PC-3 (cell line): ENCODE results near the gene PDF. TPM values are rescaled to one million over a fixed set of nuclear protein-coding genes. Genes with fewer than 3 reads are reported as not detected.
"Not testable (repeated sequence)": the region's sequence is repeated elsewhere in the genome, so short reads cannot be mapped to it uniquely, and the experiment has no call there.

Experiments
- ATAC-seq: fragments of 200-7000 bp; cut with Tn5 transposase; 2 replicates; pipeline ENCODE4 v1.9.1; 2020; ENCODE audit warnings: mild to moderate bottlenecking, moderate library complexity
- BruUV-seq: library from RNA; stranded (reverse); fragments of 400-500 nt; replicated peaks from 2 replicates; lab custom pipeline; 2021; lab: Mats Ljungman, UMichigan
- CTCF ChIA-PET: fragments of 300-600 bp; sonication (Branson Sonifier 250); formaldehyde crosslinking; loops from one replicate; lab custom pipeline; 2022; ENCODE audit warnings: antibody characterized with exemption; lab: Charles Lee
- POLR2A ChIA-PET: fragments of 300-600 bp; sonication (Branson Sonifier 250); formaldehyde crosslinking; loops from one replicate; lab custom pipeline; 2022; ENCODE audit warnings: antibody characterized with exemption; ENCODE audit not compliant: unreplicated experiment; lab: Charles Lee
- DNase-seq: peaks from one replicate; pipeline ENCODE4 v3.0.0-alpha.2; 2015
- H2AFZ ChIP-seq: fragments of 300-600 bp; sonication (generic); 2 replicates; pipeline ENCODE4 v1.6.0; 2016; ENCODE audit warnings: antibody characterized with exemption, low read length
- H3F3A ChIP-seq: fragments of 300-600 bp; sonication (generic); one replicate; pipeline ENCODE4 v1.6.0; 2017; ENCODE audit warnings: antibody characterized with exemption, low read length, control low read depth, mild to moderate bottlenecking; ENCODE audit not compliant: unreplicated experiment
- H3K27ac ChIP-seq: fragments of 300-600 bp; sonication (generic); 2 replicates; pipeline ENCODE4 v1.5.1; 2016; ENCODE audit warnings: mild to moderate bottlenecking, low read length
- H3K27me3 ChIP-seq: fragments of 300-600 bp; sonication (generic); 2 replicates; pipeline ENCODE4 v1.6.1; 2016; ENCODE audit warnings: low read length, mixed read lengths
- H3K36me3 ChIP-seq: fragments of 300-600 bp; sonication (generic); 2 replicates; pipeline ENCODE4 v1.6.1; 2016; ENCODE audit warnings: low read depth, mixed run types, low read length, mixed read lengths
- H3K4me1 ChIP-seq: fragments of 300-600 bp; sonication (generic); 2 replicates; pipeline ENCODE4 v1.5.1; 2016; ENCODE audit warnings: low read length; ENCODE audit not compliant: insufficient read depth
- H3K4me2 ChIP-seq: fragments of 300-600 bp; sonication (generic); 2 replicates; pipeline ENCODE4 v1.6.0; 2016; ENCODE audit warnings: low read length
- H3K4me3 ChIP-seq: fragments of 300-600 bp; sonication (generic); 2 replicates; pipeline ENCODE4 v1.5.1; 2016; ENCODE audit warnings: mild to moderate bottlenecking, low read length, mixed read lengths
- H3K79me2 ChIP-seq: fragments of 300-600 bp; sonication (generic); 2 replicates; pipeline ENCODE4 v1.6.1; 2017; ENCODE audit warnings: low read length, mixed read lengths
- H3K9ac ChIP-seq: fragments of 300-600 bp; sonication (generic); 2 replicates; pipeline ENCODE4 v1.6.0; 2016; ENCODE audit warnings: mild to moderate bottlenecking, low read length
- H3K9me2 ChIP-seq: fragments of 300-600 bp; sonication (generic); replicated peaks from 2 replicates; pipeline ENCODE4 v1.6.1; 2016; ENCODE audit warnings: mixed run types, low read length, mixed read lengths
- H3K9me3 ChIP-seq: fragments of 300-600 bp; sonication (generic); 2 replicates; pipeline ENCODE4 v1.6.1; 2016; ENCODE audit warnings: low read length, mixed read lengths
- H4K20me1 ChIP-seq: fragments of 300-600 bp; sonication (generic); 2 replicates; pipeline ENCODE4 v1.6.1; 2016; ENCODE audit warnings: low read length, mixed read lengths
- CTCF ChIP-seq: fragments of 300-600 bp; sonication (generic); conservative IDR thresholded peaks from 2 replicates; pipeline ENCODE4 v1.5.1; 2017; ENCODE audit warnings: antibody characterized with exemption, low read depth, mild to moderate bottlenecking, low read length
- EZH2 ChIP-seq: fragments of 300-600 bp; sonication (generic); IDR thresholded peaks from one replicate; pipeline ENCODE4 v1.6.1; 2017; ENCODE audit warnings: antibody characterized with exemption, mild to moderate bottlenecking, low read length; ENCODE audit not compliant: unreplicated experiment
- EZH2phosphoT487 ChIP-seq: fragments of 300-600 bp; sonication (generic); IDR thresholded peaks from 2 replicates; pipeline ENCODE4 v1.6.1; 2018; ENCODE audit warnings: mild to moderate bottlenecking, antibody characterized with exemption, low read length, borderline replicate concordance
- intact Hi-C: fragments of 100-400 bp; cut with micrococcal nuclease; formaldehyde crosslinking; loops from 2 replicates; pipeline ENCODE4 v1.9.0; 2023
- total RNA-seq: library from RNA; depleted of rRNA; stranded (reverse); fragments of >200 nt; gene quantifications from 2 replicates; pipeline ENCODE4 v1.2.3, GENCODE V29; 2014

PDF gene
- total RNA-seq, 1 experiment from 2014 or later = 30.6 TPM

GRCh38 chr16:69301187-69301586 lies 29.2 kb downstream of the PDF start:
- Histone ChIP-seq H3K27me3 (no peaks in the 10 kb centered on the region), H3K9me2 (no peaks in the 10 kb centered on the region), H3K27ac (no peak overlapping the region), H3K4me3 (no peak overlapping the region), H3K9ac (no peak overlapping the region), H3K4me1 (no peaks in the 10 kb centered on the region), H3F3A (no peaks in the 10 kb centered on the region), H2AFZ (no peak overlapping the region), H3K36me3 (no peaks in the 10 kb centered on the region), H3K9me3 (no peaks in the 10 kb centered on the region), H3K4me2 (no peak overlapping the region), H4K20me1 (no peaks in the 10 kb centered on the region), H3K79me2 (no peaks in the 10 kb centered on the region)
- no peak for ATAC-seq
- POLR2A ChIA-PET = no interaction called here
- DNase-seq = no peak
- BruUV-seq = no TSS peak
- CTCF ChIA-PET = no interaction called here
- TF ChIP-seq CTCF (no peak), EZH2phosphoT487 (no peak), EZH2 (no peak)
- intact Hi-C loops = no loop called here

GRCh38 chr16:69298261-69298660 lies 32.1 kb downstream of the PDF start:
- no peaks in the 10 kb centered on the region for H3K4me1 ChIP-seq
- no peaks in the 10 kb centered on the region for H3K27me3 ChIP-seq
- no TSS peak for BruUV-seq
- H3K9ac ChIP-seq = no peak overlapping the region
- no peaks in the 10 kb centered on the region for H3F3A ChIP-seq
- intact Hi-C loops = no loop called here
- no peak overlapping the region for H2AFZ ChIP-seq
- ChIA-PET POLR2A (no interaction called here), CTCF (no interaction called here)
- no peaks in the 10 kb centered on the region for H3K79me2 ChIP-seq
- no peak overlapping the region for H3K4me3 ChIP-seq
- TF ChIP-seq EZH2phosphoT487 = no peak
- H4K20me1 ChIP-seq = no peaks in the 10 kb centered on the region
- H3K9me3 ChIP-seq = no peaks in the 10 kb centered on the region
- H3K27ac ChIP-seq = no peak overlapping the region
- H3K9me2 ChIP-seq = no peaks in the 10 kb centered on the region
- no peak overlapping the region for H3K4me2 ChIP-seq
- DNase-seq (no peak), ATAC-seq (no peak)
- H3K36me3 ChIP-seq = no peaks in the 10 kb centered on the region

- H3K4me2 ChIP-seq, H3K9me3 ChIP-seq, H3K27me3 ChIP-seq, BruUV-seq, H3K9ac ChIP-seq, H3F3A ChIP-seq, H3K4me1 ChIP-seq, H4K20me1 ChIP-seq, H3K79me2 ChIP-seq, H2AFZ ChIP-seq, intact Hi-C loops, CTCF ChIA-PET, POLR2A ChIA-PET, DNase-seq, H3K27ac ChIP-seq, ATAC-seq, H3K4me3 ChIP-seq, H3K36me3 ChIP-seq, H3K9me2 ChIP-seq: not testable (repeated sequence)
Measured at GRCh38 chr16:69296771-69297170, 33.6 kb downstream of the PDF start.

GRCh38 chr16:69294051-69294450 lies 36.3 kb downstream of the PDF start:
- BruUV-seq = no TSS peak
- no peak for TF ChIP-seq CTCF
- TF ChIP-seq EZH2 = no peak
- TF ChIP-seq EZH2phosphoT487 = no peak
- H3K9me3 ChIP-seq = no peaks in the 10 kb centered on the region
- H3K36me3 ChIP-seq = no peaks in the 10 kb centered on the region
- no peaks in the 10 kb centered on the region for H3K79me2 ChIP-seq
- no peak overlapping the region for H2AFZ ChIP-seq
- DNase-seq = no peak
- H4K20me1 ChIP-seq = no peaks in the 10 kb centered on the region
- no peak for ATAC-seq
- no peak overlapping the region for H3K27ac ChIP-seq
- H3K27me3 ChIP-seq = no peaks in the 10 kb centered on the region
- no peak overlapping the region for H3K4me3 ChIP-seq
- no peak overlapping the region for H3K9ac ChIP-seq
- intact Hi-C loops = no loop called here
- ChIA-PET POLR2A (no interaction called here), CTCF (no interaction called here)
- H3K4me2 ChIP-seq = no peak overlapping the region
- H3K4me1 ChIP-seq = no peaks in the 10 kb centered on the region
- H3F3A ChIP-seq = no peaks in the 10 kb centered on the region
- H3K9me2 ChIP-seq = no peaks in the 10 kb centered on the region
